GM20000 (cell line): ENCODE measurements around the gene FGFRL1.

Source experiments
- DNase-seq: peaks from one replicate; pipeline ENCODE4 v3.0.0; 2012; ENCODE audit warnings: low spot score
- TF ChIP-seq, protein P1 (sequence below): IDR thresholded peaks from 2 replicates; pipeline ENCODE4 v1.5.1; 2012; ENCODE audit warnings: mild to moderate bottlenecking, control low read depth; ENCODE audit errors: extremely low read depth, missing control alignments

The FGFRL1 gene

DNA sequence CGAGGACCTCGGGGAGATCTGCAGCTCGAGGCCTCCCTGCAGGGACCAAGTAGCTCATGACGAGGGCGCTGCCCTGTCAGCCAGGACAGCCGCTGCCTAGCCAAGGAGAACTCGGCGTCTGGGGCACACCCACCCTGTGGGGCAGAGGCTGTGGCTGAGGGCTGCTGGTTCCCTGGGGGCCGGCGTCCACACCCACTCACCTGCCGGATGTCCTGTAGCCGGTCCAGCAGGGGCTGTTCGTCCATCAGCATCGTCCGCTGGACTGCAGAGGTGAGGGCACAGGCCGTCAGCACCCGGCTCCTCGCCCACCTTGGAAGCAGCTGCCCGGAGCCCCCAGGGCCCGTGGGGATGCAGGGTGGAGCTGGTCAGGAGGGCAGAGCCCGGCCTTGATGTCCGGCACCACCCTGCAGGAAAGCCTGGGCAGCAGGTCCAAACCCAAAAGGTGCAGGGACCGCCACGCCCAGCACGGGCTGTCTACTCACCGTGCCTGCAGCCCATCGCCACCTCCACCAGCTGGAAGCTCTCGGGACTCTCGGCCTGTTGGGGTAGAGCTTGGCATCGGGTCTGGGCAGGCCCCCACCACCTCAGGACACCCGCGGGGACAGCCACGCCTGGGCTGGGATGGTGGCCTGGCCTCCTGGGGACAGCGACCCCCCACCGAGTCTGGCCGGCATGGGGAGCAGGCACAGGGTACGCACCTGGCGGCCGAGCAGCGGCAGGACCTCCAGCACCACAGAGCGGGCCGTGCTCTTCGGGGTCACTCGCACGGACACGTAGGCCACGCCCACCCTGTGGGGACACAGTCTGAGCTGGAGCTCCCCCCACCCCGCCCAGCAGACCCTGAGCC, 44.9 kb upstream of the FGFRL1 start:
- no peak for DNase-seq
- TF ChIP-seq, protein P1, sequence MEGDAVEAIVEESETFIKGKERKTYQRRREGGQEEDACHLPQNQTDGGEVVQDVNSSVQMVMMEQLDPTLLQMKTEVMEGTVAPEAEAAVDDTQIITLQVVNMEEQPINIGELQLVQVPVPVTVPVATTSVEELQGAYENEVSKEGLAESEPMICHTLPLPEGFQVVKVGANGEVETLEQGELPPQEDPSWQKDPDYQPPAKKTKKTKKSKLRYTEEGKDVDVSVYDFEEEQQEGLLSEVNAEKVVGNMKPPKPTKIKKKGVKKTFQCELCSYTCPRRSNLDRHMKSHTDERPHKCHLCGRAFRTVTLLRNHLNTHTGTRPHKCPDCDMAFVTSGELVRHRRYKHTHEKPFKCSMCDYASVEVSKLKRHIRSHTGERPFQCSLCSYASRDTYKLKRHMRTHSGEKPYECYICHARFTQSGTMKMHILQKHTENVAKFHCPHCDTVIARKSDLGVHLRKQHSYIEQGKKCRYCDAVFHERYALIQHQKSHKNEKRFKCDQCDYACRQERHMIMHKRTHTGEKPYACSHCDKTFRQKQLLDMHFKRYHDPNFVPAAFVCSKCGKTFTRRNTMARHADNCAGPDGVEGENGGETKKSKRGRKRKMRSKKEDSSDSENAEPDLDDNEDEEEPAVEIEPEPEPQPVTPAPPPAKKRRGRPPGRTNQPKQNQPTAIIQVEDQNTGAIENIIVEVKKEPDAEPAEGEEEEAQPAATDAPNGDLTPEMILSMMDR = no peak

DNA sequence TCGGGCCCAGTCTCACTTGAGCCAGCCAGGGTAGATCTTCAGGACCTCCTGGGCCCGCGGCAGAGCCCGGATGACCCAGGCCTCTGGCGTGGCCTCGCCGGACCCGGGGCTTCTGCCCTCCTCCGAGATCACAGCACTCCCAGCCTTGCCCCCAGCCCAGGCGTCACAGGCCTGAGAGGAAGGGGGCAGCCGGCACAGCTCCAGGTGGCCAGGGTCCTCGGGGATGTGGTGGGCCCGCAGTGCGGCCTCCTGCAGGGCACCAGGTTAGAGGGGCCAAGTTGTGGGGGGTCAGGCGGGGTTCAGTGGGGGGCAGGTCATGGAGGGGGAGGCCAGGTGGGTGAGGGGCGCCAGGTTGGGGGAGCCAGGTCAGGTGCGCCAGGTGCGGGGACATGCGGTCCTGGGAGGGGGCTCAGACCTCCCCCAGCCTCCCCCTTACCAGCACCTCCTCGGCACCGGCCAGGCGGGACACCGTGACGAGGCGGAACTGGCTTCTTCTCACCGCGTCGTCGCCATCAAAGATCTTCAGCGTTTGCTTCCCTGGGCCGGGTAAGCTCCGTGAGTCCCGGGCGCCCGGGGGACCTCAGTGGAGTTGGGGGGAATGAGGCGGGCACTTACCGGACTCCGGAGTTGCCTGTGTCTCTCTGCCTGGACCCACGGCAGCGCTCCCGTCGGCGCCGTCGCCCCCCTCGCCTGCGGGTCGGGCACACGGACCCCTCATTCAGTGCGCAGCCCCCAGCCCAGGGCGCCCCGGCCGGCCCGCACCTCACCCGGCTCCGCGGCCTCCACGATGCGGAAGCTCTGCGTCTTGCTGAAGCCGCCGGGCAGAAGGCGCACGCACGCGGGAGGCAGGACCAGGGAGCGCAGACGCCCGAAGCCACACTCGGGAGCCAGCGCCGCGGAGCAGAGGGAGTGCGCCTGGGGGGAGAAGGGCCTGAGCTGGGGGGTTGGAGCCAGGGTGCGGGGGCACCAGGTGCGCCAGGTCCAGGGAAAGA, 44.0 kb upstream of the FGFRL1 start:
- TF ChIP-seq, protein P1 = no peak
- DNase-seq = no peak

DNA sequence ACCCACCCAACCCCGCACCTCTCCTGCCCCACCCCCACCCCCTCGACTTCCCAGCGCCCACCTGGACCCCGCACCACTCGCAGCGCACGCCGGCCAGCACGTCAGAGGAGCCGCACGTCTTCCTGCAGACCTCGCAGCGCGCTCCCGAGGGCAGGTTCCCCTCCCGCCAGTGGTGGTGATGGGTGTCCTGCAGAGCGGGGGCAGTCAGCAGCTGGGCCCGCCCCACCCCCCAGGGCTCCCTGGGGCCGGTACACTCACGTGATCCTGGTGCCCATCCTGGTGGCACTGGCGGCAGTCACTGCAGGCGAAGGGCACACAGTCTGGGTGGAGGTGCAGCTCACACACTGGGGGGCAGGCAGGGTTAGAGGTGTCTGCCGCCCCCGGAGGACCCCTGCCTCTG, 43.2 kb upstream of the FGFRL1 start:
- TF ChIP-seq, protein P1 = no peak
- DNase-seq = no peak

DNA sequence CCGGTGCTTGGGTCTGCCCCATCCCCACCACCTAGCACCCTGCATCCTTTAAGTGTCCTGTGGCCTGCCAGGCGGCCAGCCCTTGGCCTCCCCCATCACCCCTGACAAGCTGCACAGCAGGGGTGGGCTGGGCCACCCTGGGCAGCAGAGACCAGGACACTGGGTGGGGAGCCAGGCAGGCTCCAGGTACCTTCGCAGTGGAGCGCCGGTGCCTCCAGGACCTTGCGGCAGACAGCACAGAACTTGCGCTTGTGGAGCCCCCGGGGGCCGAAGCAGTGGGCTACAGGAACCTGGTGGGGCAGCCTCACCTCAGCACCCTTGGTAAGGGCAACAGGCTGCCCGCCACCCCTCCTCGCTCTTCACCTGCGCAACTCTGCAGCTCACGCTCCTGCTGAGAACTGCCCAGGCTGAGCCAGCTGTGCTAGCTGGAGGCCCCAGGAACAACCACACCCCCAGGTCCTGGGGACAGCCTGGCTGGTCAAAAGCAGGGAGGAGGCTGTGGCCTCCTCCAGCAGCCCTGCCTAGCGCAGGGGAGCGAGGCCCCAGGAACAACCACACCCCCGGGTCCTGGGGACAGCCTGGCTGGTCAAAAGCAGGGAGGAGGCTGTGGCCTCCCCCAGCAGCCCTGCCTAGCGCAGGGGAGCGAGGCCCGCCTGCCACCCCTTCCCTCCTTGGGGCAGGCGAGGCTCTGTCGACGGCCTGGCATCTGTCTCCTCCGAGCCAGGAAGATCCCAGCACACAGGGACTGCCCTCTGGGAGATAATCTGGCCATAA, 42.6 kb upstream of the FGFRL1 start:
- no peak for DNase-seq
- TF ChIP-seq, protein P1 = no peak

DNA sequence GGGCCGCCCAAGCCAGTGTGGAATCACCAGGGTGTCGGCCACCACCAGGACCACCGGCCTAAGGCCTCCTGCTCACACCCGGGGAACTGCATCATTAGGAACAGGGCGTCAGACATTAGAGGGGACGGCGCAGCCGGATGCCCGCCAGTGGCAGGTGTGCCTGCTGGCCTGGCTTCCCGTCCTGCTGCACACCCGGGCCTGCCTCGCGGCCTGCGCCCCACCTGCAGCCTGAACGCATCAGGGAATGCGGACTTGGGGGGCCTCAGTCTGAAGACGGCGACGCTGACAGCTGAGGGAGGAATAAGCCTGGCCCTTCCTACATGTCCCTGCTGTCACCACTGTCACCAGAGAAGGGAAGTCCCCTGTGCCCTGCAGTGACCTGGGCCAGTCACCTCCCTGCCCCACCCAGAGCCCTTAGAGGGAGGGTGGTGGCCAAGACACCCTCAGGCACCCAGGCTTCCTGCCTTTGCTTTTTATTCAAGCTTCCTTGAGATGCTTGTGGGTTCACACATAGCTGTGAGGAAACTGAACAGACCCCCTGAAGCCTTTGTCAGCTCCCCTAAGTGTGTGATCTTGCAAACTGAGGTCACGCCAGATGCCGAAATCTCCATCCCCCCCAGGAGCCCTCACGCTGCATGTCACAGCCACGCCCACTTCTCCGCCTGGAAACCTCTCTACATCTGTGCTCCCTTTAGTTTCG, 41.2 kb upstream of the FGFRL1 start:
- TF ChIP-seq, protein P1 = no peak
- DNase-seq = no peak

DNA sequence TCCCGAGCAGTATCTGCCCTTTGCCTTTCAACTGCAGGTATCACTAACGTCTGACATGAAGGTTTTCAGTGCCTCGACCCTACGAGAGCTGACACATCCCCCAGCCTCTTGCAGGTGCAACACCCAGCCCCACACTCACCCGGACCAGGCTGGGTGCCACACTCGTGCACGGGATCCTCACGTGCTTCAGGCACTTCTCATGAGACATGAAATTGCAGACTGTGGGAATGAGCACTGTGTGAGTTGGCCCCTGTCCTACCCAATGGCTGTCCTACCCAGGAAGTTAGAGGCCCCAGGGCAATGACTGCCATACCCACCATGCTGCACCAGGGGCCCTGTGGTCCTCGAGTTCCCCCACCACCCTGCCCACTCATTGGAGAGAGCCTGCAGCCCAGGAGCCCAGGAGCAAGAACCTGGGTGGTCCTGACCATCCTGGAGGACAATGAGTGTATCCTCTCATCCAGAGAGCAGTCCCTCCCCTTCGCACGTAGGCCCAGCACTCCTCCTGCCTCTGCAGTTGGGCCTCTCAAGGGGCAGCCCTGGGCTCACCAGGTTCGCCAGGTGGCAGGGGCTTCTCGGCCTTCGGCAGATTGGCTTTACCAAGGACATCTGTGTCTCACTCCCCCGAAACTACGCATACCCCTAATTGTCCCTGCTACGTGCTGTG, 40.4 kb upstream of the FGFRL1 start:
- no peak for DNase-seq
- TF ChIP-seq, protein P1 = no peak
